ENCODE results near the gene MOBP.

DNA sequence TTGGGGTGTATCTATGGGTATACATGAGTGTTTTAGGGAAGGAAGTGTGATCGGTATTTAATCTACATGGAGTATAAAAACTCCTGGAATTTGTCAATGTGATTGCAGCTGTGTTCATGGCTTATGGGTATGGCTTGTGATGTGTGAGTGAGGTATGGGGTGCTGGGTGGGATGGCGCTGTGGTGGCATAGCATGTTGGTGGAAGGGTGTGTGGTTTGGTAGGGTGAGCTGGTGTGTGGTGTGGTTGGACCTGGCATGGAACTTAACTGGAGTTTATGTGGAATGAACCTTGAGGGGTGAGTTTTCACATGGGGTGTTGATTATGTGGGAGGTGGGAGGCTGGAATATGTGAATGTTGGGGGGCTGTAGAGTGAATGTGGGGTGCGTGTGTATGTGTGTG, 492 bp upstream of the MOBP start:
- no peak for TF ChIP-seq SP7 (tag by site-specific recombination; IDR thresholded peaks at IDR 0.05)
- no peak for TF ChIP-seq ZNF747 (tag by site-specific recombination; IDR thresholded peaks at IDR 0.05)
- TF ChIP-seq, protein P1, sequence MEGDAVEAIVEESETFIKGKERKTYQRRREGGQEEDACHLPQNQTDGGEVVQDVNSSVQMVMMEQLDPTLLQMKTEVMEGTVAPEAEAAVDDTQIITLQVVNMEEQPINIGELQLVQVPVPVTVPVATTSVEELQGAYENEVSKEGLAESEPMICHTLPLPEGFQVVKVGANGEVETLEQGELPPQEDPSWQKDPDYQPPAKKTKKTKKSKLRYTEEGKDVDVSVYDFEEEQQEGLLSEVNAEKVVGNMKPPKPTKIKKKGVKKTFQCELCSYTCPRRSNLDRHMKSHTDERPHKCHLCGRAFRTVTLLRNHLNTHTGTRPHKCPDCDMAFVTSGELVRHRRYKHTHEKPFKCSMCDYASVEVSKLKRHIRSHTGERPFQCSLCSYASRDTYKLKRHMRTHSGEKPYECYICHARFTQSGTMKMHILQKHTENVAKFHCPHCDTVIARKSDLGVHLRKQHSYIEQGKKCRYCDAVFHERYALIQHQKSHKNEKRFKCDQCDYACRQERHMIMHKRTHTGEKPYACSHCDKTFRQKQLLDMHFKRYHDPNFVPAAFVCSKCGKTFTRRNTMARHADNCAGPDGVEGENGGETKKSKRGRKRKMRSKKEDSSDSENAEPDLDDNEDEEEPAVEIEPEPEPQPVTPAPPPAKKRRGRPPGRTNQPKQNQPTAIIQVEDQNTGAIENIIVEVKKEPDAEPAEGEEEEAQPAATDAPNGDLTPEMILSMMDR (tag by site-specific recombination; IDR thresholded peaks at IDR 0.05): no peak
- no peak for TF ChIP-seq ZNF138 (tag by site-specific recombination; IDR thresholded peaks at IDR 0.05; ENCODE audit: borderline replicate concordance)
- no peak for TF ChIP-seq ZNF202 (tag by site-specific recombination; IDR thresholded peaks at IDR 0.05; ENCODE audit: borderline replicate concordance)
- TF ChIP-seq ZNF792 (tag by site-specific recombination; IDR thresholded peaks at IDR 0.05): no peak
- TF ChIP-seq, protein P2, sequence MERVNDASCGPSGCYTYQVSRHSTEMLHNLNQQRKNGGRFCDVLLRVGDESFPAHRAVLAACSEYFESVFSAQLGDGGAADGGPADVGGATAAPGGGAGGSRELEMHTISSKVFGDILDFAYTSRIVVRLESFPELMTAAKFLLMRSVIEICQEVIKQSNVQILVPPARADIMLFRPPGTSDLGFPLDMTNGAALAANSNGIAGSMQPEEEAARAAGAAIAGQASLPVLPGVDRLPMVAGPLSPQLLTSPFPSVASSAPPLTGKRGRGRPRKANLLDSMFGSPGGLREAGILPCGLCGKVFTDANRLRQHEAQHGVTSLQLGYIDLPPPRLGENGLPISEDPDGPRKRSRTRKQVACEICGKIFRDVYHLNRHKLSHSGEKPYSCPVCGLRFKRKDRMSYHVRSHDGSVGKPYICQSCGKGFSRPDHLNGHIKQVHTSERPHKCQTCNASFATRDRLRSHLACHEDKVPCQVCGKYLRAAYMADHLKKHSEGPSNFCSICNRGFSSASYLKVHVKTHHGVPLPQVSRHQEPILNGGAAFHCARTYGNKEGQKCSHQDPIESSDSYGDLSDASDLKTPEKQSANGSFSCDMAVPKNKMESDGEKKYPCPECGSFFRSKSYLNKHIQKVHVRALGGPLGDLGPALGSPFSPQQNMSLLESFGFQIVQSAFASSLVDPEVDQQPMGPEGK (tag by site-specific recombination; IDR thresholded peaks at IDR 0.05): no peak
- TF ChIP-seq, protein P3, sequence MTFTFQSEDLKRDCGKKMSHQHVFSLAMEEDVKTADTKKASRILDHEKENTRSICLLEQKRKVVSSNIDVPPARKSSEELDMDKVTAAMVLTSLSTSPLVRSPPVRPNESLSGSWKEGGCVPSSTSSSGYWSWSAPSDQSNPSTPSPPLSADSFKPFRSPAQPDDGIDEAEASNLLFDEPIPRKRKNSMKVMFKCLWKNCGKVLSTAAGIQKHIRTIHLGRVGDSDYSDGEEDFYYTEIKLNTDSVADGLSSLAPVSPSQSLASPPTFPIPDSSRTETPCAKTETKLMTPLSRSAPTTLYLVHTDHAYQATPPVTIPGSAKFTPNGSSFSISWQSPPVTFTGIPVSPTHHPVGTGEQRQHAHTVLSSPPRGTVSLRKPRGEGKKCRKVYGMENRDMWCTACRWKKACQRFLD (tag by site-specific recombination; IDR thresholded peaks at IDR 0.05): no peak
- no peak for TF ChIP-seq TRIM28 (IDR thresholded peaks at IDR 0.05; ENCODE audit: borderline replicate concordance, low read length)
- no peak for TF ChIP-seq ZNF146 (tag by site-specific recombination; IDR thresholded peaks at IDR 0.05)
- no peak for TF ChIP-seq ZNF521 (tag by site-specific recombination; IDR thresholded peaks at IDR 0.05)

Data from HEK293 (cell line).